LNCAP (cell line): ENCODE data around the gene EXD1.

Experiments
- CTCF ChIP-seq: fragments of 450-650 bp; IDR thresholded peaks from 2 replicates; pipeline ENCODE4 v1.5.1; 2017; ENCODE audit warnings: mild to moderate bottlenecking

EXD1 gene

GRCh38 chr15:41150279-41150678 is 80.3 kb downstream of the EXD1 start:
- no peak for TF ChIP-seq CTCF

GRCh38 chr15:41148065-41148464 is 82.5 kb downstream of the EXD1 start:
- no peak for TF ChIP-seq CTCF

GRCh38 chr15:41139619-41140018 is 90.9 kb downstream of the EXD1 start:
- TF ChIP-seq CTCF, result no peak

- no peak for TF ChIP-seq CTCF
Observed at GRCh38 chr15:41133454-41133853, 97.1 kb downstream of the EXD1 start.
